Measurements from ENCODE around the gene GNG2. TPM values are rescaled to one million over a fixed set of nuclear protein-coding genes. Genes with fewer than 3 reads are reported as not detected.

GNG2 gene
- total and polyA plus RNA-seq, 10 of the 15 experiments (the other 5 are each of a cell fraction or from before 2014, with no cell fraction given): 31.6 to 114 (median 66.4) TPM

DNA sequence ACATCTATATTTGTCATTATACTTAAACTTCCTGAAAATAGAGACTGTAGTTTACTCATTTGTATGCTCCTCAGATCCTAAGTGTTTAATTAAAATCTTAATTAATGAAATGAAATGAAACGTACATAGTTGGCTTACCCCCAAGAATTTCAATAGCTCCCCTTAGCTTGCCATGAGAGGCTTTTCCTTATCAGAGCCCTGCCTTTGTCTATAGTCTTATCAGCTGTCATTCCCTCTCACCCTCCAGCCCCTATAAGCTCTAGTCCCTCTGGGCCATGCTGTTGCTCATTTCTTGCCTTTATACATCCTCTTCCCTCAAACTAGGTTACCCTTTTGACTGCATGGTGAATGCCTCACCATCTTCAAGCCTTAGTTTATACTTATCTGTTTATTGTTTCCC lies 127.8 kb downstream of the GNG2 start:
- no peak overlapping the region for H3K27ac ChIP-seq (ENCODE audit: control insufficient read depth, insufficient read depth)
- no TSS peak for BruUV-seq (replicated peaks)
- intact Hi-C loops (cut with micrococcal nuclease; ENCODE audit: unreplicated experiment): loop anchor here (10.0 kb wide), 1 partner anchor 333 kb away; the partner anchor contains the start of gene FRMD6
- peaks cover 34% of the 10 kb centered on the region for H3K79me2 ChIP-seq (ENCODE audit: control insufficient read depth, insufficient read depth, low read length)
- peak overlapping the region; percentile 94 for H2AFZ ChIP-seq (ENCODE audit: control insufficient read depth, low read depth, low read length)
- H3K9ac ChIP-seq (ENCODE audit: control insufficient read depth, insufficient read depth, low read length): no peak overlapping the region
- in situ Hi-C loops (cut with MboI): no loop called here
- no peaks in the 10 kb centered on the region for H3K27me3 ChIP-seq (replicated peaks in 1 of 2; ENCODE audit: control insufficient read depth in 2 of 2, insufficient read depth in 2 of 2, low read length in 1 of 2)
- peaks cover 3% of the 10 kb centered on the region; the same call in 2 of the 3 replicates for H3K9me3 ChIP-seq (replicated peaks; ENCODE audit: control insufficient read depth, insufficient read depth, low read length)
- 0 out of 2 replicates have a peak overlapping the region, but pooled peaks have one; percentile 57 for H3K4me3 ChIP-seq
- peaks cover 0 to 14% of the 10 kb centered on the region in 2 experiments; a peak in 2 of 4 replicates for H3K36me3 ChIP-seq (ENCODE audit: control insufficient read depth in 2 of 2, insufficient read depth in 2 of 2, low read length in 1 of 2)
- H4K20me1 ChIP-seq (ENCODE audit: control insufficient read depth, insufficient read depth): no peaks in the 10 kb centered on the region
- WGBS (ENCODE audit: insufficient coverage, insufficient replicate concordance, low lambda C conversion rate, missing lambda C conversion rate): 33% methylated on average over 1 of the region's 1 CpG
- FAIRE-seq: no peak
- no peak for TF ChIP-seq MTA3 (IDR thresholded peaks at IDR 0.05; ENCODE audit: borderline replicate concordance, low read length)
- no peak for TF ChIP-seq POU2F2 (IDR thresholded peaks at IDR 0.05; ENCODE audit: borderline replicate concordance, low read depth, low read length)
- TF ChIP-seq HDAC6 (IDR thresholded peaks at IDR 0.05; ENCODE audit: unreplicated experiment): no peak
- TF ChIP-seq SMAD1 (IDR thresholded peaks at IDR 0.05; ENCODE audit: low read depth, partially characterized antibody): no peak
- no peak for TF ChIP-seq CBX5 (IDR thresholded peaks at IDR 0.05; ENCODE audit: low read depth)
- TF ChIP-seq CREB1 (IDR thresholded peaks at IDR 0.05; ENCODE audit: low read depth): no peak
- no peak for TF ChIP-seq ZSCAN29 (IDR thresholded peaks at IDR 0.05)
- TF ChIP-seq HDGF (IDR thresholded peaks at IDR 0.05): no peak
- TF ChIP-seq EZH2 (IDR thresholded peaks at IDR 0.05; ENCODE audit: borderline replicate concordance, control insufficient read depth, low read depth, low read length): no peak
- TF ChIP-seq, protein P1, sequence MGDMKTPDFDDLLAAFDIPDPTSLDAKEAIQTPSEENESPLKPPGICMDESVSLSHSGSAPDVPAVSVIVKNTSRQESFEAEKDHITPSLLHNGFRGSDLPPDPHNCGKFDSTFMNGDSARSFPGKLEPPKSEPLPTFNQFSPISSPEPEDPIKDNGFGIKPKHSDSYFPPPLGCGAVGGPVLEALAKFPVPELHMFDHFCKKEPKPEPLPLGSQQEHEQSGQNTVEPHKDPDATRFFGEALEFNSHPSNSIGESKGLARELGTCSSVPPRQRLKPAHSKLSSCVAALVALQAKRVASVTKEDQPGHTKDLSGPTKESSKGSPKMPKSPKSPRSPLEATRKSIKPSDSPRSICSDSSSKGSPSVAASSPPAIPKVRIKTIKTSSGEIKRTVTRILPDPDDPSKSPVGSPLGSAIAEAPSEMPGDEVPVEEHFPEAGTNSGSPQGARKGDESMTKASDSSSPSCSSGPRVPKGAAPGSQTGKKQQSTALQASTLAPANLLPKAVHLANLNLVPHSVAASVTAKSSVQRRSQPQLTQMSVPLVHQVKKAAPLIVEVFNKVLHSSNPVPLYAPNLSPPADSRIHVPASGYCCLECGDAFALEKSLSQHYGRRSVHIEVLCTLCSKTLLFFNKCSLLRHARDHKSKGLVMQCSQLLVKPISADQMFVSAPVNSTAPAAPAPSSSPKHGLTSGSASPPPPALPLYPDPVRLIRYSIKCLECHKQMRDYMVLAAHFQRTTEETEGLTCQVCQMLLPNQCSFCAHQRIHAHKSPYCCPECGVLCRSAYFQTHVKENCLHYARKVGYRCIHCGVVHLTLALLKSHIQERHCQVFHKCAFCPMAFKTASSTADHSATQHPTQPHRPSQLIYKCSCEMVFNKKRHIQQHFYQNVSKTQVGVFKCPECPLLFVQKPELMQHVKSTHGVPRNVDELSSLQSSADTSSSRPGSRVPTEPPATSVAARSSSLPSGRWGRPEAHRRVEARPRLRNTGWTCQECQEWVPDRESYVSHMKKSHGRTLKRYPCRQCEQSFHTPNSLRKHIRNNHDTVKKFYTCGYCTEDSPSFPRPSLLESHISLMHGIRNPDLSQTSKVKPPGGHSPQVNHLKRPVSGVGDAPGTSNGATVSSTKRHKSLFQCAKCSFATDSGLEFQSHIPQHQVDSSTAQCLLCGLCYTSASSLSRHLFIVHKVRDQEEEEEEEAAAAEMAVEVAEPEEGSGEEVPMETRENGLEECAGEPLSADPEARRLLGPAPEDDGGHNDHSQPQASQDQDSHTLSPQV (IDR thresholded peaks at IDR 0.05): no peak
- ChIA-PET POLR2A (no interaction called here), RAD21 (ENCODE audit: unreplicated experiment) (interaction anchor here (0.5 to 1.0 kb wide), 2 partner anchors 9 to 33 kb away, joined by 3 to 5 read pairs; no protein-coding TSS in a partner anchor), SMC1A (ENCODE audit: uncharacterized antibody, unreplicated experiment) (interaction anchor here (0.6 to 1.0 kb wide), 3 partner anchors 9 to 160 kb away, joined by 3 to 4 read pairs (median 4); partner anchors contain the start of gene GNG2), CTCF (interaction anchor here (0.6 to 3.7 kb wide), 4 partner anchors 8 to 813 kb away, joined by 4 to 17 read pairs (median 6); no protein-coding TSS in a partner anchor)
- no peak for DNase-seq (ENCODE audit: low read depth, low spot score)
- H3K4me2 ChIP-seq (ENCODE audit: control insufficient read depth, insufficient read depth): peak overlapping the region; percentile 96; the same call in 1 of the 2 replicates
- ATAC-seq: no peak
- H3K4me1 ChIP-seq (ENCODE audit: control insufficient read depth, insufficient read depth, low read length): peaks cover 6% of the 10 kb centered on the region
